Activated T-helper 9 cell treated with anti-CD3 and anti-CD28 coated beads, Interleukin-2, amount 50 U/mL, for 16 hours (primary cell): ENCODE data around the gene ZFAND2B.
A peak's percentile ranks its signal among the peaks of the same experiment; 100 is the strongest.
"Not testable (repeated sequence)": the region's sequence is repeated elsewhere in the genome, so short reads cannot be mapped to it uniquely, and the experiment has no call there.

Experiments
- DNase-seq: peaks from one replicate; pipeline ENCODE4 v3.0.0-alpha.2; 2020; ENCODE audit warnings: low read depth

ZFAND2B gene

DNA sequence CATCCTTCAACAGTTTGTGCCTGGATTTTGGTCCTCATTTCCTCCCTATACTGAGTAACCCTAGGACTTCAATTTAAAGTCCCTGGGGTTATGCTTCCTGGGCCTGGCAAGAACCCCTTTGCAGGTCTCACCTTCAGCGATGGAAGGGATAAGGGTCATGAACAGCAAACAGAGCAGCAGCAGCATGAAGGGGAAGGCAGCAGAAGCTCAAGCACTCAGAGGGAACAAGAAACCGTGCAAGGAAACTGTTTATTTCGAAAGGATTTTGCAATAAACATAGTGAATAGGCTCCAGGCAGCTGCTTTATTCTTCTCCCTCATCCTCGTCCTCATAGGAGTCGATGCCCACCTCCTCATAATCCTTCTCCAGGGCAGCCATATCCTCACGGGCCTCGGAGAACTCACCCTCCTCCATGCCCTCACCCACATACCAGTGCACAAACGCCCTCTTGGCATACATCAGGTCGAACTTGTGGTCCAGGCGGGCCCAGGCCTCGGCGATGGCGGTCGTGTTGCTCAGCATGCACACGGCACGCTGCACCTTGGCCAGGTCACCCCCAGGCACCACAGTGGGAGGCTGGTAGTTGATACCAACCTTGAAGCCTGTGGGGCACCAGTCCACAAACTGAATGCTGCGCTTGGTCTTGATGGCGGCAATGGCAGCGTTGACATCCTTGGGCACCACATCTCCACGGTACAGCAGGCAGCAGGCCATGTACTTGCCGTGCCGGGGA, 43.6 kb downstream of the ZFAND2B start:
- DNase-seq, result no peak

DNA sequence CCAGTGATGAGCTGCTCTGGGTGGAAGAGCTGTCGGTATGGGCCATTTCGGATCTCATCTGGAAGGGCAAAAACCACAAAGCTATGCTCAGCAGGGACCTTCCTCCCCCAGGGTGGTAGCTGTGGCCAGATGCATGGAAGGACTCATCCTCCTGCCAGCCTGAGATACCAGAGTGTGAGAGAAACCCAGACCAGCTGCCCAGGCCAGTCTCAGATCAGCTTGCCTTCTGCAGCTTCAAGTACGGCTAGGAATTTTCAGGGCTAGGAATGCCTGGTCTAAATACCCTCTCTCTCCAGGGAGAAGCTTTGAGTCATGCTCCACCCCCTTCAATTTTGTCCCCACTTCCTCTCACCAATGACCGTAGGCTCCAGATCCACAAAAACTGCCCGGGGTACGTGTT, 45.1 kb downstream of the ZFAND2B start:
- no peak for DNase-seq

DNA sequence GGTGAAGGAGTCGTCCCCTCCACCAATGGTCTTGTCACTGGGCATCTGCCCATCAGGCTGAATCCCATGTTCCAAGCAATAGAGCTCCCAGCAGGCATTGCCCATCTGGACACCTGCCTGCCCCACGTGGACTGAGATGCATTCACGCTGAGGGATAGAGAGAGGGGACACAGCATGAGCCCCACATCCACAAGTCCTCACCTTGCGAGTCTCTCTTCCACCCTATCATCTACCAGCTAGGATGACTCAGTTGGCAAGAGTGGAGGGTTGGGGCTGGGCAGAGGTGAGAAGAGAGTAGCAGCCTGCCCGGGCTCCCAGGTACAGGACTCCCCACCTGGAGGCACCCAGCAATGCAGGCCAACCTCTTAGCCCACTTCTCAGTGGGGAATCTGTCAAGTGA, 45.5 kb downstream of the ZFAND2B start:
- DNase-seq, result no peak

DNA sequence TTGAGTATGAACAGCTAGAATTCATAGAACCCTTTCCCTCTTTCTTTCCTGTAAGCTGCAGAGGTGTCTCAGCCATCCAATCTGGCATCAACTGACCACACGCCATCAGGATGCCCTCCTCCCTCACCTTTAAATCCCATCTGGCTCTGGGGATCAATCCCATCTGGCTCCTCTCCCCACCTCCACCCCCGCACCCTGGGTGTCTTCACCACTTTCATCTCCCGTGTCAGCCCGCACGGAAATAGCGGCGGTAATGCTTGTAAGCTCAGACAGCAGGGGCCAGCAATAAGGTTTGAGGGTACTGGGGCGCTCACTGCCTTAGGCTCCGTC, 46.0 kb downstream of the ZFAND2B start:
- DNase-seq, result peak; percentile 24

DNA sequence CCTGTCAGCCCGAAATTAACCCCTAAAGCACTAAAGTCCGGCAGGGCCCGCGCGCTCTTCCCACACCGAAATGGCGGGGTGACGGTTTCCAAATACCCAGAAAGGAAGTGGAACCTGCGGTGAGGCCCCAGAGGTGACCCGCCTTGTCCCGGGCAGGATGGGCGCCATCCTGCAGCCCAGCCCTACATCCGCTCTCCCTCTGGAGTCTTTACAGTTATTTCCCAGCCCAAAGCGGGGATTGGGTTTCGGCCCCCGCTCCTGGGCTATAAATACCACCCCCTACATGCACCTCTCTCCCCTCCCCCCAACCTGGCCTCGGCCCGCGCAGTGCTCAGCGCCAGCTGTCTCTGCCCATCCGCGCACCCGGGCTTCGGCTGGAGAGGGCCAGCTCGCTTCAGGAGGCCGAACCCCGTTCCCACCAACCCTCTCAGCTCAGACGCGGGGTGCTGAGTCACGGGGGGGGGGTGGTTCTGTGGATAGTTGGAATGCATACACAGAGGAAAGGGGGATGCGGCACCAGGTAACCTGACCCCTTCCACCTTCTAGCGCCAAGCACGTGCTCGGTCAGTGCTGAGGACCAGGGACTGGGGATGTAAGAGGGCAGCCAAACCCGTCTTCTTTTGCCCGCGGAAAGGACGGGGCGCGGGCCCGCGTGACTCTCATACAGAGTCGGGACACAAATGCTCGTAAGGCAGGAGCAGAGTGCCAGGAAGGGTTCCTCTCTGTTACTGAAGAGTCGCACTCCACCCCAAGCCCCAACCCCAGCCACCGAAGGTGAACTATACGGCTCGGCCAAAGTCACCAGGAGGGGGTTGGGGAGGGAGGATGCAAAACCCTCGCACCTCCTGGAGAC, 46.5 kb downstream of the ZFAND2B start, which contains the start of gene TUBA4B:
Gene TUBA4B (plus strand): TSS at position 344 of the 853 bp plus-strand sequence. CDS start 165 bp downstream, at position 509.
- peak; percentile 27 for DNase-seq

DNA sequence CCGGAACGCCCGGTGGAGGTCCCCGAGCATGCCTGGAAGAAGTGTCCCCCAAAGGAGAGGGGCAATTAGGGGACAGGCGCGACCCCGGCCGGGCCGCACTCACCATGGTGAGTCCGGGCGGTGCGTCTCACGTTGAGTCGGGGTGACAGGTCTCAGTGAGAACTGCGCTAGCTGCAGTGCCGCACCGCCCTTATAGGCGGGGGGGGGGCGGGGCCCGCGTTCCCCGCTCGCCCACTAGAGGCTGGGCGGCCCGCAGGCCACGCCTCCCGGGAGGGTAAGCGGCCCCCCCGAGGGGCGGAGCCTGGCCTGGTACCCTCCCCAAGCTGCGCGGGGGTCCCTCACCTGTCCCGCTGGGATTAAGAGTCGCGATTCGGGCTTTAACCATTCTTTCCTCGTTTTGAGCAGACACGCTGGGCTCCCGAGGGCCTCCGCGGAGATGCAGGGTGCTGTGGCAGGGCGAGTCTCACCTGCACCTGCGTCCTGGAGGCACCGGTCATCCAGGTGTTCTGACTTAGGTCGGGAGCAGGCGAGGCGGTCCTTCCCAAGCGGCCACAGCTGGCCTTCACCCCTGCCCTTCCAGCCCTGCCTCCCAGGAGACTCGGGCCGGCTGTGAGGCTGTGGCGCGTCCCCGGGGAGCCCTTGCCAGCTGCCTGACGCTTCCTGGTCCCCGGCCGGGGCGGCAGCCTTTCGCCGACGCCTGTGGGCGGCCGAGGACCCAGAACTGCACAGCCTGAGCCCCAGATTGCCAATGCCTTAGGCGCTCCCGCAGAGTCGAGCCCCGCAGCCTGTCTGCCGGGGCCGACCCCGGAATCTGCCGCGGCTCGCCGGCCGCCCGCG, 47.4 kb downstream of the ZFAND2B start, which contains the start of gene TUBA4A:
Gene TUBA4A (minus strand): TSS at position 166 of the 837 bp plus-strand sequence. CDS start 60 bp downstream, at position 106.
- DNase-seq, result peak; percentile 88

DNA sequence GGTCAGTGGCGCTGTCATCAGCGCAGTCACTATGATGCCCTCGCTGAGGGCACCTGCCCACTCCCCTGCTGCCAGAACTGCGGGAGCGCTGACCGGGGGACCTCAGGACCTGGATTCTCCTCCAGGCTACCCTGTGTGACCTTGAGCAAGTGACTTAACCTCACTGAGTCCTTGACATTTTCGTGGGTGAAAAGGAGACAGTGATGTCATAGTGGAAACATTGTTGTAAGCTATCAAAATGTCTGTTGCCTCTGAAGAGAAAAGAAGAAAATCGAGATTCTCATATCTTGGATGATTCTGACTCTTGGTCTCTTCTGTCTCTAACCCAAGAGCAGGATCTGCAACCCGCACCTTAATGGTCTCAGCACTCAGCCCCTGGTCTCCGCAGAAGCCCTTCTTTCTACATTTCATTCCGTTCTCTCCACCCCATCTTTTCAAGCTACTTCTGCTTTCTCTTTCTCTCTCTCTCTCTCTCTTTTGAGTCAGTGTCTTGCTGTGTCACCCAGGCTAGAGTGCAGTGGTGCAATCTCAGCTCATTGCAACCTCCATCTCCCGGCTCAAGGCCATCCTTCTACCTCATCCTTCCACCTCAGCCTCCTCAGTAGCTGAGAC, 48.1 kb downstream of the ZFAND2B start:
- peak; percentile 20 for DNase-seq

DNA sequence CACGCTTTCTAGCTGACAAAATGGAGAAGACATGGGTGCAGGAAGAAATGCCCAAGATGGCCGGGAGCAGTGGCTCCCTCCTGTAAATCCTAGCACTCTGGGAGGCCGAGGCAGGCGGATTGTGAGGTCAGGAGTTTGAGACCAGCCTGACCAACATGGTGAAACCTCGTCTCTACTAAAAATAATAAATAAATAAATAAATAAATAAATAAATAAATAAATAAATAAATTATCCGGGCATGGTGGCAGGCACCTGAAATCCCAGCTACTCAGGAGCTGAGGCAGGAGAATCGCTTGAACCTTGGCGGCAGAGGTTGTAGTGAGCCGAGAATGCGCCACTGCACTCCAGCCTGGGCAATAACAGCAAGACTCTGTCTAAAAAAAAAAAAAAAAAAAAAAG, 52.4 kb downstream of the ZFAND2B start:
- not testable (repeated sequence) for DNase-seq
